ENCODE data around the gene ZNF609. TPM values are rescaled to one million over a fixed set of nuclear protein-coding genes. Genes with fewer than 3 reads are reported as not detected.

ZNF609 gene
- total RNA-seq, 1 donor = 20.6 TPM

GRCh38 chr15:64622410-64623260, 162.3 kb downstream of the ZNF609 start:
- Histone ChIP-seq H2AFZ (ENCODE audit: low read length) (no peak overlapping the region), H3K36me3 (ENCODE audit: insufficient read depth, low read length) (no peaks in the 10 kb centered on the region), H3K27ac (ENCODE audit: low read depth, low read length) (no peak overlapping the region), H4K20me1 (ENCODE audit: insufficient read depth, low read length) (peaks cover 36% of the 10 kb centered on the region), H3K4me2 (ENCODE audit: insufficient read depth, low read length) (no peak overlapping the region), H3K4me1 (ENCODE audit: insufficient read depth, low read length) (peaks cover 14% of the 10 kb centered on the region), H3K79me2 (ENCODE audit: insufficient read depth, low read length) (peaks cover 54% of the 10 kb centered on the region), H3K4me3 (ENCODE audit: insufficient read depth, low read length) (no peak overlapping the region), H3K9me3 (ENCODE audit: low read depth, low read length) (no peaks in the 10 kb centered on the region), H3K27me3 (ENCODE audit: insufficient read depth, low read length) (no peaks in the 10 kb centered on the region)
- no peak for DNase-seq (ENCODE audit: insufficient read length, low spot score, missing footprints)
- TF ChIP-seq CTCF (IDR thresholded peaks at IDR 0.05; ENCODE audit: extremely low read depth, low read depth, low read length) = no peak

GRCh38 chr15:64623347-64623996, 163.1 kb downstream of the ZNF609 start:
- H3K4me1 ChIP-seq (ENCODE audit: insufficient read depth, low read length) = peaks cover 14% of the 10 kb centered on the region
- peaks cover 36% of the 10 kb centered on the region for H4K20me1 ChIP-seq (ENCODE audit: insufficient read depth, low read length)
- no peak for DNase-seq (ENCODE audit: insufficient read length, low spot score, missing footprints)
- H3K36me3 ChIP-seq (ENCODE audit: insufficient read depth, low read length) = no peaks in the 10 kb centered on the region
- no peak overlapping the region for H3K27ac ChIP-seq (ENCODE audit: low read depth, low read length)
- no peak overlapping the region for H3K4me3 ChIP-seq (ENCODE audit: insufficient read depth, low read length)
- no peak for TF ChIP-seq CTCF (IDR thresholded peaks at IDR 0.05; ENCODE audit: extremely low read depth, low read depth, low read length)
- H3K9me3 ChIP-seq (ENCODE audit: low read depth, low read length) = no peaks in the 10 kb centered on the region
- peaks cover 50% of the 10 kb centered on the region for H3K79me2 ChIP-seq (ENCODE audit: insufficient read depth, low read length)
- H3K4me2 ChIP-seq (ENCODE audit: insufficient read depth, low read length) = no peak overlapping the region
- H2AFZ ChIP-seq (ENCODE audit: low read length) = no peak overlapping the region
- no peaks in the 10 kb centered on the region for H3K27me3 ChIP-seq (ENCODE audit: insufficient read depth, low read length)

- TF ChIP-seq CTCF (IDR thresholded peaks at IDR 0.05; ENCODE audit: extremely low read depth, low read depth, low read length) = no peak
- Histone ChIP-seq H4K20me1 (ENCODE audit: insufficient read depth, low read length) (peaks cover 34% of the 10 kb centered on the region), H3K27ac (ENCODE audit: low read depth, low read length) (no peak overlapping the region), H3K27me3 (ENCODE audit: insufficient read depth, low read length) (no peaks in the 10 kb centered on the region), H3K4me1 (ENCODE audit: insufficient read depth, low read length) (peaks cover 14% of the 10 kb centered on the region), H3K36me3 (ENCODE audit: insufficient read depth, low read length) (no peaks in the 10 kb centered on the region), H2AFZ (ENCODE audit: low read length) (no peak overlapping the region), H3K4me2 (ENCODE audit: insufficient read depth, low read length) (no peak overlapping the region), H3K9me3 (ENCODE audit: low read depth, low read length) (no peaks in the 10 kb centered on the region), H3K79me2 (ENCODE audit: insufficient read depth, low read length) (peaks cover 46% of the 10 kb centered on the region), H3K4me3 (ENCODE audit: insufficient read depth, low read length) (no peak overlapping the region)
- no peak for DNase-seq (ENCODE audit: insufficient read length, low spot score, missing footprints)
These were observed 163.9 kb downstream of the ZNF609 start for GRCh38 chr15:64624242-64624641.

GRCh38 chr15:64629063-64629462, 168.7 kb downstream of the ZNF609 start:
- H3K27me3 ChIP-seq (ENCODE audit: insufficient read depth, low read length) = no peaks in the 10 kb centered on the region
- no peaks in the 10 kb centered on the region for H3K9me3 ChIP-seq (ENCODE audit: low read depth, low read length)
- H3K4me3 ChIP-seq (ENCODE audit: insufficient read depth, low read length) = no peak overlapping the region
- no peak for TF ChIP-seq CTCF (IDR thresholded peaks at IDR 0.05; ENCODE audit: extremely low read depth, low read depth, low read length)
- no peaks in the 10 kb centered on the region for H3K36me3 ChIP-seq (ENCODE audit: insufficient read depth, low read length)
- H3K4me2 ChIP-seq (ENCODE audit: insufficient read depth, low read length) = no peak overlapping the region
- no peak overlapping the region for H2AFZ ChIP-seq (ENCODE audit: low read length)
- peaks cover 21% of the 10 kb centered on the region for H4K20me1 ChIP-seq (ENCODE audit: insufficient read depth, low read length)
- DNase-seq (ENCODE audit: insufficient read length, low spot score, missing footprints) = no peak
- peaks cover 36% of the 10 kb centered on the region for H3K79me2 ChIP-seq (ENCODE audit: insufficient read depth, low read length)
- no peak overlapping the region for H3K27ac ChIP-seq (ENCODE audit: low read depth, low read length)
- H3K4me1 ChIP-seq (ENCODE audit: insufficient read depth, low read length) = peaks cover 2% of the 10 kb centered on the region

Measured in osteoblast (primary cell).